ENCODE measurements around the gene AMIGO1.
"Not testable (repeated sequence)": the region's sequence is repeated elsewhere in the genome, so short reads cannot be mapped to it uniquely, and the experiment has no call there.

Gene AMIGO1

GRCh38 chr1:109483672-109484518, 25.6 kb downstream of the AMIGO1 start, which contains the start of gene ATXN7L2:
Gene ATXN7L2, plus strand, starts transcription at chr1:109483905. Its CDS starts 49 bp downstream, at chr1:109483954.
- peak; percentile 56 to 99 (median 92) for DNase-seq

- peak in 35 of 56 donors; percentile 39 to 84 (median 71) for DNase-seq
Measured at GRCh38 chr1:109482791-109483671, 26.5 kb downstream of the AMIGO1 start.

- DNase-seq, result no peak
Measured at GRCh38 chr1:109482242-109482641, 27.3 kb downstream of the AMIGO1 start.

- no peak for DNase-seq
Measured at GRCh38 chr1:109481646-109482045, 27.9 kb downstream of the AMIGO1 start.

GRCh38 chr1:109479901-109480300, 29.6 kb downstream of the AMIGO1 start:
- no peak for DNase-seq

- DNase-seq, result no peak
Measured at GRCh38 chr1:109479311-109479710, 30.2 kb downstream of the AMIGO1 start.

- DNase-seq, result no peak
Measured at GRCh38 chr1:109478806-109479205, 30.7 kb downstream of the AMIGO1 start.

- no peak for DNase-seq
Measured at GRCh38 chr1:109477821-109478220, 31.7 kb downstream of the AMIGO1 start.

GRCh38 chr1:109476825-109477224, 32.7 kb downstream of the AMIGO1 start:
- DNase-seq, result no peak

GRCh38 chr1:109475261-109475660, 34.3 kb downstream of the AMIGO1 start:
- no peak for DNase-seq

GRCh38 chr1:109474697-109475096, 34.8 kb downstream of the AMIGO1 start:
- no peak for DNase-seq

GRCh38 chr1:109473284-109474057, 36.1 kb downstream of the AMIGO1 start:
- DNase-seq, result not testable (repeated sequence)

GRCh38 chr1:109472779-109473178, 36.7 kb downstream of the AMIGO1 start:
- DNase-seq, result no peak

GRCh38 chr1:109470245-109470644, 39.3 kb downstream of the AMIGO1 start:
- no peak for DNase-seq

GRCh38 chr1:109468903-109469302, 40.6 kb downstream of the AMIGO1 start:
- no peak for DNase-seq

- DNase-seq, result no peak
Measured at GRCh38 chr1:109468061-109468460, 41.5 kb downstream of the AMIGO1 start.

- no peak for DNase-seq
Measured at GRCh38 chr1:109467301-109467777, 42.2 kb downstream of the AMIGO1 start.

- peak in 15 of 56 donors; percentile 8 to 60 (median 22) for DNase-seq
Measured at GRCh38 chr1:109466452-109467300, 42.9 kb downstream of the AMIGO1 start, which contains the start of gene SYPL2. Gene SYPL2, plus strand, starts transcription at chr1:109466546. Its CDS starts 298 bp downstream, at chr1:109466844.

- DNase-seq, result no peak
Measured at GRCh38 chr1:109466125-109466451, 43.4 kb downstream of the AMIGO1 start.

- DNase-seq, result no peak
Measured at GRCh38 chr1:109457819-109458218, 51.7 kb downstream of the AMIGO1 start.
